ENCODE results near the gene KRTAP10-7.

GRCh38 chr21:44557491-44558328 is 42.7 kb upstream of the KRTAP10-7 start:
- no peak for TF ChIP-seq CTCF (conservative IDR thresholded peaks at IDR 0.05; ENCODE audit: low read length)
- TF ChIP-seq EZH2phosphoT487 (IDR thresholded peaks at IDR 0.05; ENCODE audit: borderline replicate concordance), result no peak

Measured in Loucy (cell line).